Endothelial cell of umbilical vein (primary cell): ENCODE data around the gene HSPA5. TPM values are rescaled to one million over a fixed set of nuclear protein-coding genes. Genes with fewer than 3 reads are reported as not detected.
A peak's percentile ranks its signal among the peaks of the same experiment; 100 is the strongest.

Experiments used
- BruUV-seq: library from RNA; stranded (reverse); fragments of 400-500 nt; replicated peaks from 2 replicates; lab custom pipeline; 2021; lab: Mats Ljungman, UMichigan
- CTCF ChIA-PET: fragments of 300-600, 350-600 bp; sonication (Branson Sonifier 250); formaldehyde crosslinking; loops from one replicate; lab custom pipeline; 2021; ENCODE audit warnings: antibody characterized with exemption, inconsistent platforms; lab: Charles Lee
- POLR2A ChIA-PET: fragments of 300-600, 350-600 bp; sonication (Branson Sonifier 250); formaldehyde crosslinking; loops from one replicate; lab custom pipeline; 2021; ENCODE audit warnings: antibody characterized with exemption, inconsistent platforms; lab: Charles Lee
- DNase-seq: peaks from one replicate; pipeline ENCODE4 v3.0.0-alpha.2; 2011; ENCODE audit warnings: low read depth, low spot score
- FAIRE-seq: peaks from 2 replicates; lab custom pipeline; 2011; peaks lifted over from hg19 to GRCh38; lab: Jason Lieb, UNC
- H2AFZ ChIP-seq: 2 replicates; pipeline ENCODE4 v1.6.0; 2012; ENCODE audit warnings: low read depth, low read length, control low read depth, inconsistent platforms
- H3K27ac ChIP-seq: 2 replicates; pipeline ENCODE4 v1.5.1; 2011; ENCODE audit warnings: low read depth, mild to moderate bottlenecking, control low read depth, low read length, moderate library complexity; ENCODE audit not compliant: insufficient read depth
- H3K27me3 ChIP-seq, 2 experiments: 2 replicates each; pipeline versions ENCODE4 v1.6.0 to v1.6.1; 2011; ENCODE audit warnings: low read length in 2 of 2, mixed read lengths in 1 of 2; ENCODE audit not compliant: control insufficient read depth in 2 of 2, insufficient read depth in 2 of 2
- H3K36me3 ChIP-seq, 2 experiments: 2 replicates in 1 of 2; 3 replicates in 1 of 2; pipeline ENCODE4 v1.5.1; 2011; ENCODE audit warnings: low read length in 2 of 2, mild to moderate bottlenecking in 1 of 2, moderate library complexity in 1 of 2; ENCODE audit not compliant: control insufficient read depth in 2 of 2, insufficient read depth in 2 of 2; ENCODE audit errors: extremely low read depth in 1 of 2
- H3K4me1 ChIP-seq: 3 replicates; pipeline ENCODE4 v1.5.1; 2011; ENCODE audit warnings: mild to moderate bottlenecking, low read length; ENCODE audit not compliant: control insufficient read depth, insufficient read depth; ENCODE audit errors: extremely low read depth
- H3K4me2 ChIP-seq: 2 replicates; pipeline ENCODE4 v1.6.1; 2011; ENCODE audit warnings: low read length, control low read depth, mixed read lengths; ENCODE audit not compliant: insufficient read depth
- H3K4me3 ChIP-seq, 3 experiments: fragments of 200-600 bp in 1 of 3; sonication (generic), shearing (Covaris generic) in 1 of 3; replicated peaks in 1 of 3; 2 replicates each; pipeline ENCODE4 v1.5.1; 2011 to 2016; ENCODE audit warnings: control low read depth in 3 of 3, low read length in 3 of 3, mild to moderate bottlenecking in 2 of 3, inconsistent platforms in 1 of 3, low read depth in 1 of 3, moderate library complexity in 1 of 3; ENCODE audit not compliant: insufficient read depth in 1 of 3
- H3K79me2 ChIP-seq: 2 replicates; pipeline ENCODE4 v1.6.0; 2012; ENCODE audit warnings: low read length, inconsistent platforms; ENCODE audit not compliant: control insufficient read depth, insufficient read depth
- H3K9ac ChIP-seq: replicated peaks from 2 replicates; pipeline ENCODE3; 2011; ENCODE audit warnings: low read length, control low read depth; ENCODE audit not compliant: insufficient read depth; ENCODE audit errors: extremely low read depth
- H3K9me1 ChIP-seq: replicated peaks from 3 replicates; pipeline ENCODE4 v1.6.0; 2011; ENCODE audit warnings: mild to moderate bottlenecking, low read length; ENCODE audit not compliant: control insufficient read depth, insufficient read depth; ENCODE audit errors: extremely low read depth
- H3K9me3 ChIP-seq: replicated peaks from 2 replicates; pipeline ENCODE4 v1.5.1; 2012; ENCODE audit warnings: low read length, inconsistent platforms; ENCODE audit not compliant: control insufficient read depth, insufficient read depth
- H4K20me1 ChIP-seq: replicated peaks from 2 replicates; pipeline ENCODE3; 2011; ENCODE audit warnings: mild to moderate bottlenecking, low read length; ENCODE audit not compliant: control insufficient read depth, insufficient read depth; ENCODE audit errors: extremely low read depth
- EZH2 ChIP-seq: IDR thresholded peaks from 2 replicates; pipeline ENCODE4 v1.6.1; 2012; ENCODE audit warnings: borderline replicate concordance, low read depth, mild to moderate bottlenecking, moderate library complexity, low read length, inconsistent platforms; ENCODE audit not compliant: severe bottlenecking
- FOS ChIP-seq: IDR thresholded peaks from 2 replicates; pipeline ENCODE4 v1.6.1; 2011; ENCODE audit warnings: mild to moderate bottlenecking, low read length, moderate library complexity, borderline replicate concordance; ENCODE audit not compliant: insufficient read depth
- GATA2 ChIP-seq: IDR thresholded peaks from 2 replicates; pipeline ENCODE4 v1.7.0; 2011; ENCODE audit warnings: low read depth, mild to moderate bottlenecking, moderate library complexity, mixed read lengths, low read length; ENCODE audit not compliant: insufficient read length, insufficient read depth
- JUN ChIP-seq: IDR thresholded peaks from 2 replicates; pipeline ENCODE4 v1.6.1; 2011; ENCODE audit warnings: borderline replicate concordance, low read depth; ENCODE audit not compliant: insufficient read length, insufficient read depth
- MYC ChIP-seq: IDR thresholded peaks from one replicate; pipeline ENCODE4 v1.6.1; 2011; ENCODE audit warnings: mild to moderate bottlenecking, low read depth, low read length
- POLR2A ChIP-seq: IDR thresholded peaks from 2 replicates; pipeline ENCODE4 v1.6.1; 2012; ENCODE audit warnings: low read depth, mild to moderate bottlenecking, control low read depth, low read length
- POLR2AphosphoS5 ChIP-seq: IDR thresholded peaks from 2 replicates; pipeline ENCODE4 v1.6.1; 2012; ENCODE audit warnings: low read depth, mild to moderate bottlenecking, control low read depth, low read length, moderate library complexity; ENCODE audit not compliant: insufficient read depth
- dilution Hi-C: fragments of 300-500 bp; cut with MboI; formaldehyde crosslinking; loops from one replicate; pipeline ENCODE4 v1.15.0; 2019; ENCODE audit warnings: low sequenced_read_pairs; ENCODE audit not compliant: extremely low pct_ligation_motif_present
- intact Hi-C: fragments of 100-400 bp; cut with micrococcal nuclease; formaldehyde crosslinking; loops from one replicate; pipeline ENCODE4 v1.10.0; 2022
- polyA plus RNA-seq, 4 experiments: library from polyadenylated mRNA; depleted of rRNA in 3 of 4; stranded (reverse) in 3 of 4; unstranded in 1 of 4; fragments of >200 nt; gene quantifications; 2 replicates each; pipeline versions ENCODE4 v1.2.1 to v1.2.3, GENCODE V29; 2011 to 2012; ENCODE audit warnings: missing spikeins in 1 of 4
- total RNA-seq: library from RNA; stranded (reverse); gene quantifications from 2 replicates; pipeline ENCODE4 v1.2.3, GENCODE V29; 2021
- TF ChIP-seq, protein P1 (sequence below), 2 donors: IDR thresholded peaks; 1 replicate in 1 of 2; 2 replicates in 1 of 2; pipeline ENCODE4 v1.5.1; 2011; ENCODE audit warnings: low read length in 2 of 2, mild to moderate bottlenecking in 2 of 2, moderate library complexity in 2 of 2, control low read depth in 1 of 2, inconsistent platforms in 1 of 2, low read depth in 1 of 2; ENCODE audit not compliant: insufficient read depth in 1 of 2; ENCODE audit errors: extremely low read depth in 1 of 2
- TF ChIP-seq, protein P2 (sequence below): IDR thresholded peaks from 2 replicates; pipeline ENCODE4 v1.6.1; 2011; ENCODE audit not compliant: insufficient read depth, insufficient read length

The HSPA5 gene
- total and polyA plus RNA-seq, 2 donors (not counting 3 experiments of a cell fraction or from before 2014, with no cell fraction given), result 247 to 538 TPM

DNA sequence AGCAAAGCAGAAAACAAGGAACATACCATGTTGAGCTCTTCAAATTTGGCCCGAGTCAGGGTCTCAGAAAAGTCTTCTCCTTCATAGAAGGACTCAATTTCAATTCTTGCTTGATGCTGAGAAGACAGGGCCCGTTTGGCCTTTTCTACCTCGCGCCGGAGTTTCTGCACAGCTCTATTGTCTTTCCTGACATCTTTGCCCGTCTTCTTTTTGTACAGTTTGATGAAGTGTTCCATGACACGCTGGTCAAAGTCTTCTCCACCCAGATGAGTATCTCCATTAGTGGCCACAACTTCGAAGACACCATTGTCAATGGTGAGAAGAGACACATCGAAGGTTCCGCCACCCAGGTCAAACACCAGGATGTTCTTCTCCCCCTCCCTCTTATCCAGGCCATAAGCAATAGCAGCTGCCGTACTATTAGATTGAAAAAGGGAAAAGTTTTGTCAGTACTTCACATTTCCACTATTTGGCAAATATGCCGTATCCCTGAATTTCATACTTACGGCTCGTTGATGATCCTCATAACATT lies 2.2 kb downstream of the HSPA5 start:
- peak overlapping the region; percentile 93 for H3K9ac ChIP-seq
- TF ChIP-seq JUN, result no peak
- no peak for TF ChIP-seq EZH2
- TF ChIP-seq, protein P1, sequence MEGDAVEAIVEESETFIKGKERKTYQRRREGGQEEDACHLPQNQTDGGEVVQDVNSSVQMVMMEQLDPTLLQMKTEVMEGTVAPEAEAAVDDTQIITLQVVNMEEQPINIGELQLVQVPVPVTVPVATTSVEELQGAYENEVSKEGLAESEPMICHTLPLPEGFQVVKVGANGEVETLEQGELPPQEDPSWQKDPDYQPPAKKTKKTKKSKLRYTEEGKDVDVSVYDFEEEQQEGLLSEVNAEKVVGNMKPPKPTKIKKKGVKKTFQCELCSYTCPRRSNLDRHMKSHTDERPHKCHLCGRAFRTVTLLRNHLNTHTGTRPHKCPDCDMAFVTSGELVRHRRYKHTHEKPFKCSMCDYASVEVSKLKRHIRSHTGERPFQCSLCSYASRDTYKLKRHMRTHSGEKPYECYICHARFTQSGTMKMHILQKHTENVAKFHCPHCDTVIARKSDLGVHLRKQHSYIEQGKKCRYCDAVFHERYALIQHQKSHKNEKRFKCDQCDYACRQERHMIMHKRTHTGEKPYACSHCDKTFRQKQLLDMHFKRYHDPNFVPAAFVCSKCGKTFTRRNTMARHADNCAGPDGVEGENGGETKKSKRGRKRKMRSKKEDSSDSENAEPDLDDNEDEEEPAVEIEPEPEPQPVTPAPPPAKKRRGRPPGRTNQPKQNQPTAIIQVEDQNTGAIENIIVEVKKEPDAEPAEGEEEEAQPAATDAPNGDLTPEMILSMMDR (IDR thresholded peaks at IDR 0.05; ENCODE audit: extremely low read depth in 1 of 2, insufficient read depth in 1 of 2, low read depth in 1 of 2, low read length in 2 of 2), result no peak
- TF ChIP-seq MYC, result no peak
- no peak for TF ChIP-seq POLR2AphosphoS5
- no peak for TF ChIP-seq POLR2A
- TF ChIP-seq, protein P2, sequence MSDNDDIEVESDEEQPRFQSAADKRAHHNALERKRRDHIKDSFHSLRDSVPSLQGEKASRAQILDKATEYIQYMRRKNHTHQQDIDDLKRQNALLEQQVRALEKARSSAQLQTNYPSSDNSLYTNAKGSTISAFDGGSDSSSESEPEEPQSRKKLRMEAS, result no peak
- no peak for TF ChIP-seq FOS
- TF ChIP-seq GATA2, result no peak
- no peak overlapping the region for H3K27ac ChIP-seq

More for the DNA sequence above, 2.2 kb downstream of the HSPA5 start:
- no peaks in the 10 kb centered on the region for H3K27me3 ChIP-seq
- peaks cover 57% of the 10 kb centered on the region for H3K79me2 ChIP-seq
- dilution Hi-C loops (no loop called here), intact Hi-C loops (no loop called here)
- BruUV-seq, result no TSS peak
- ChIA-PET POLR2A (interaction anchor here (1.5 kb wide), 1 partner anchor 23 kb away, joined by 4 read pairs; the partner anchor contains the start of gene GAPVD1), CTCF (interaction anchor here (0.7 kb wide), 1 partner anchor 383 kb away, joined by 3 read pairs; no protein-coding TSS in a partner anchor)
- H3K4me1 ChIP-seq, result peaks cover 49% of the 10 kb centered on the region
- no peaks in the 10 kb centered on the region for H3K9me3 ChIP-seq
- no peak overlapping the region for H2AFZ ChIP-seq
- FAIRE-seq (no peak), DNase-seq (no peak)
- H3K4me3 ChIP-seq, result peak overlapping the region; percentile 77 to 97 (median 96)
- H3K9me1 ChIP-seq, result no peaks in the 10 kb centered on the region
- H3K4me2 ChIP-seq, result peak overlapping the region; percentile 93
- H3K36me3 ChIP-seq, result peaks cover 23 to 30% of the 10 kb centered on the region in 2 experiments
- peaks cover 16% of the 10 kb centered on the region for H4K20me1 ChIP-seq
